Right cardiac atrium (tissue), 5 donors: Measurements from ENCODE around the gene MINDY1. TPM values are rescaled to one million over a fixed set of nuclear protein-coding genes. Genes with fewer than 3 reads are reported as not detected.

Experiments used
- ATAC-seq, 2 donors: fragments of 200-7000 bp; cut with Tn5 transposase; one replicate each; pipeline versions ENCODE4 v1.8.0 to v1.9.1; 2020; ENCODE audit warnings: moderate library complexity in 2 of 2, mild to moderate bottlenecking in 1 of 2
- DNase-seq, 3 donors: peaks; one replicate each; pipeline ENCODE4 v3.0.0-alpha.2; 2020
- H3K27ac ChIP-seq: one replicate; pipeline ENCODE4 v1.5.1; 2013; ENCODE audit warnings: mild to moderate bottlenecking, low read length, control low read depth, moderate library complexity
- H3K27me3 ChIP-seq: one replicate; pipeline ENCODE4 v1.6.1; 2013; ENCODE audit not compliant: control insufficient read depth, insufficient read depth
- H3K4me1 ChIP-seq: one replicate; pipeline ENCODE4 v1.6.1; 2013; ENCODE audit warnings: low read length; ENCODE audit not compliant: control insufficient read depth, insufficient read depth
- H3K4me3 ChIP-seq: one replicate; pipeline ENCODE4 v1.5.1; 2013; ENCODE audit warnings: low read length, control low read depth
- H3K9me3 ChIP-seq: one replicate; pipeline ENCODE4 v1.6.1; 2013; ENCODE audit warnings: low read length; ENCODE audit not compliant: control insufficient read depth
- WGBS: extraction: QIAGEN DNeasy Blood & Tissue Kit; methylation state at CpG from one replicate; pipeline ENCODE4 v1.1.7; 2013; 5-methylcytosine and 5-hydroxymethylcytosine counted together
- intact Hi-C, 4 donors: fragments of 100-400 bp; cut with DNase I; formaldehyde crosslinking; loops; one replicate each; pipeline versions ENCODE4 v1.11.0 to v1.14.0; 2022 to 2023
- polyA plus RNA-seq: library from polyadenylated mRNA; stranded (reverse); fragments of 200-250 nt; gene quantifications from one replicate; pipeline ENCODE4 v1.2.3, GENCODE V29; 2013
- total RNA-seq, 4 donors: library from RNA; stranded (reverse); fragmentation: NEBNext Ultra II Directional; extraction: Animal tissue kit (Norgen Biotek cat#: 25700); gene quantifications; one replicate each; pipeline ENCODE4 v1.2.1, GENCODE V29; 2021
- donor health status: healthy with polysubstance abuse.
- donor health status: DM: no; HTN: yes; CAD: no.
- donor health status: DM: no; HTN: no; CAD: no.
- donor health status: DM: no; HTN: yes; CAD: no; lungs with severe emphysema.
- donor health status: DM: yes; HTN: yes; CAD: no.

The MINDY1 gene
- total and polyA plus RNA-seq, 5 donors = 34.9 to 86.4 (median 49.1) TPM

DNA sequence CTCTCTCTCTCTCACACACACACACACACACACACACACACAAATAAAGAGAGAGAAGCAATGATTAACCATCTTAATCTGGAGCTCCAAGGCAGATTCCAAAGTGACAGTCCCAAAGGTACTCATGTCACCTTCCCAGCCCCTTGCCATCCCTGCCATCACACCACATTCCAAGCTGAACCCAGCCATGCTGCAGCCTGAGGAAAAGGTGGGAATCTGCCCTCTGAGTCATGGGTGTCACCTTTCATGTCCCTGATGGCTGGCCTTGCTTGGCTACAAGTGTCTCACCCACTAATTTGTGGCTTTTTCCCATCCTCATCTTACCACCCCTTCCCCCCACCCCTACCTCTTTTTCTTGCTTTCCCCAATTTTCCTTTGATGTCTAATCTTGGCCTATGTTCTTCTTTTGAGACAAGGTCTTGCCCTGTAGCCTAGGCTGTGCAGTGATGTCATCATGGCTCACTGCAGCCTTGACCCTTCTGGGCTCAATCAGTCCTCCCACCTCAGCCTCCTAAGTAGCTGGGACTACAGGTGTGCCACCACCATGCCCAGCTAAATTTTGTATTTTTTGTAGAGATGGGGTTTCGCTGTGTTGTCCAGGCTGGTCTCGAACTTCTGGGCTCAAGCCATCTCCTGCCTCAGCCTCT, 21.4 kb downstream of the MINDY1 start:
- ATAC-seq = no peak
- no peaks in the 10 kb centered on the region for H3K9me3 ChIP-seq
- DNase-seq = no peak
- no peaks in the 10 kb centered on the region for H3K27me3 ChIP-seq
- intact Hi-C loops = no loop called here
- H3K4me1 ChIP-seq = no peaks in the 10 kb centered on the region
- WGBS = 97% methylated on average over 2 of the region's 2 CpGs
- H3K4me3 ChIP-seq = no peak overlapping the region
- no peak overlapping the region for H3K27ac ChIP-seq

DNA sequence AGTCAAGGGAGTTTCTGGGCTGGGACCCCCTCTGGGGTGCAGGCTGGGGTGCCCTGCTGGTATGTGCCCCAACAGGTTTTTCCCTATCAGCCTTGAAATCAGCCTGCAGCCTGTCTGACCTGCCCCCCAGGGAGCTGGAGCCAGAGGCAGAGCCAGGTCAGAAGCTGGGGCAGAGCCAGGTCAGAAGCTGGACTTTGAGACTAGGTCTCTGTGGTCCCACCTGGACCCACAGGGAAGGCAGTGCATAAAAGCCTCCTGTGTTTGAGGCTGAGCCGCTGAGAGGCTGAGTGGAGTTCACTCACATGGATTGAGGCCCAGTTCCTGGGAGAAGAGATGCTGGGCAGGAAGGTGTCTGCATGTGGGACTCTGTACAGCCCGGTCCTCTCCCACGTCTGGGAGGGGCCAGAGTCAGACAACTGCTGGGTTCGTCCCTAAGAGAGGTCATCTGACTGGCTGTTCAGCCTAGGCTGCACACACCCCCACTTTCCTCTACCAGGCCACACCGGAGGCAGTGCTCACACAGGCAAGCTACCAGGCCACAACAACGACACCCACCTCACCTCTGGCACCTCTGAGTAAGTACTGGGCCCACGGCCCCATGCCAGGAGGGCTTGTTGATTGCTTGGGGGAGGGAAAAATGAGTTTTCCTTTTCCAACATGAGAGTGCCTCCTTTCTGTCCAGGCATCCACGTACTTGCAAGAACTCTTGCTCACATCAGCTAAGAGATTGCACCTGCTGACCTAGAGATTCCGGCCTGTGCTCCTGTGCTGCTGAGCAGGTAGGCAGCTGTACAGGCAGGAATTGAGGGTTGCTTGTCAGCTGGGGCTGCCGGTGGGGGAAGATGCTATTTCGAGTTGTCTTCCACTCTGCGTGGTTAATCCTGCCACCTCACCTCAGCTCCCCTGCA, 24.6 kb downstream of the MINDY1 start, which contains the start of gene ANXA9:
TSS of gene ANXA9 (plus strand) at position 488 of the 908 bp plus-strand sequence. CDS start 814 bp downstream, outside the sequence.
- H3K27me3 ChIP-seq = no peaks in the 10 kb centered on the region
- intact Hi-C loops = no loop called here
- H3K27ac ChIP-seq = no peak within 1 kb of the TSS
- no peak within 1 kb of the TSS for H3K4me3 ChIP-seq
- WGBS = 74% methylated on average over 12 of the region's 12 CpGs
- H3K9me3 ChIP-seq = no peaks in the 10 kb centered on the region
- H3K4me1 ChIP-seq = peaks cover 3% of the 10 kb centered on the region
- no peak for ATAC-seq
- no peak for DNase-seq

DNA sequence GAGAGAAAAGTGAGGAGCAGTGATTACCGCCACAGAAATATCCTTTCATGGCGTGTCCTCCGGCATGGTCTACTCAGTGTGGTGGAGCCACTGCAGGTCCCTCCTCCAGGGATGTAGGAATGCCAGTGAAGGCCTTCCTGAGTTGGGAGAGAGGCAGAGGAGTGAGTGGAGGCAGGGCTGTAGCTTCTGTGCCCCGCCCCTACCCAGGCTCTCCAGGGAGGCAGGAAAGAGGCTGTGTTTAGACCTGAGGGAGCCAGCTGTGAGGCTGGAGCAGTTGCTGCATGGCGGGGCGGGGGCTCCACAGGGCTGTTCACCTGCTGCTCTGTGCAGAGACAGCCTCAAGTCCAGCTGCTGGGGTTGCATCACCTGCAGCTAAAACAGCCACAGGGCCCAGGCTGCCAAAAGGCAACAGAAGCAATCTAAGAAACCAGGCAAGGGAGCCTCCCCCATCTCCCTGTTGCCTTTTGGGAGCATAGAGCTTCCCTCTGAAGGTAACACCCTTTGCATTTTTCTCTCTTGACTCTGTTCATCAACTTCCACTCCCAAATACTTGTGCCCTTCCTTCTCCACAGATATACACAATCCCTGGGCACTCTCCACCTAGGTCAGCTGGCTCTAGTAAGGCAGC, 25.4 kb downstream of the MINDY1 start:
- H3K9me3 ChIP-seq = no peaks in the 10 kb centered on the region
- peaks cover 3% of the 10 kb centered on the region for H3K4me1 ChIP-seq
- no peak for ATAC-seq
- DNase-seq = no peak
- H3K27ac ChIP-seq = no peak overlapping the region
- intact Hi-C loops = no loop called here
- 89% methylated on average over 6 of the region's 6 CpGs for WGBS
- no peak overlapping the region for H3K4me3 ChIP-seq
- H3K27me3 ChIP-seq = no peaks in the 10 kb centered on the region

DNA sequence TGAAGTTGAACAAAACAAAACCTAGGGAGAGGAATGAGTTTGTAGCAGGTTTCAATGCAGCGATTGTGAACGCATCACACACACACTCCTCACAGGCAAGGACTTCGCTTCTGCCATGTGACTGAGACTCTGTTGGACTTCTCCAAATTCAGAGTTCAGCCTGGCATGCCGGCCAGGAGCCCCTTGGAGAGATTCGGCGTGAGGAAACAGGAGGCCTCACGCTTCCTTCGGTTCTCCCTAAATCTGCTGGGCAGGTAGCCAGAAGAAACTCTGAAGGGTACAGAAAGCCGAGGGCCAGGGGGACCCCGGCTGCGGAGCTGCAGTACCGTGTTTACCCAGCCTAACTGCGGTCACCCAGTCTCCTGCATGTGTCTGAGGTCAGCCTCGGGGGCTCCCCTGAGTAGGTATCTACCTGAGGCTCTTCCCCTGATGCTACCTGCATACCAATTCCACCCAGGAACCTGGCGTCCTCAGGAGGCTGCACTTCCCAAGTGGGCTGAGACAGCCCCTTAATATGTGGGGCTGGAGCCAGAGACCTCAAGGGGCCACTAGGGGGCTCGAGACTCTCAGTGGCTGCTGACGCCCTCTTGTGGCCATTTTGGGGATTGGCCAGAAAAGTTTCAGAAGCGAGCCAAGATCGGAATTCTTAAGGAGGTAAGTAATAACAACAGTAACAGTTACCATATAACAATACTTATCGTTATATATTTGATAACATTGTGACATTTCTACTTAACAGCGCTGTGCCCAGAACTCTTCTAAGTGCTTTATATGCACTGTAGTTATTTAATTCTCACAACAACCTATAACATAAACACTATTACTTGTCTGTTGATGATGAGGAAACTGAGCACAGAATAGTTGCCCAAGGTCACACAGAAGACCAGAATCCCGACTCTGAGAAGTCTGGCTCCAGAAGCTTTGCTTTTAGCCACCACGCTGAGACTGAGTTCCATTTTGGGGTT, 27.3 kb downstream of the MINDY1 start:
- WGBS = 18% methylated on average over 23 of the region's 23 CpGs
- intact Hi-C loops = no loop called here

DNA sequence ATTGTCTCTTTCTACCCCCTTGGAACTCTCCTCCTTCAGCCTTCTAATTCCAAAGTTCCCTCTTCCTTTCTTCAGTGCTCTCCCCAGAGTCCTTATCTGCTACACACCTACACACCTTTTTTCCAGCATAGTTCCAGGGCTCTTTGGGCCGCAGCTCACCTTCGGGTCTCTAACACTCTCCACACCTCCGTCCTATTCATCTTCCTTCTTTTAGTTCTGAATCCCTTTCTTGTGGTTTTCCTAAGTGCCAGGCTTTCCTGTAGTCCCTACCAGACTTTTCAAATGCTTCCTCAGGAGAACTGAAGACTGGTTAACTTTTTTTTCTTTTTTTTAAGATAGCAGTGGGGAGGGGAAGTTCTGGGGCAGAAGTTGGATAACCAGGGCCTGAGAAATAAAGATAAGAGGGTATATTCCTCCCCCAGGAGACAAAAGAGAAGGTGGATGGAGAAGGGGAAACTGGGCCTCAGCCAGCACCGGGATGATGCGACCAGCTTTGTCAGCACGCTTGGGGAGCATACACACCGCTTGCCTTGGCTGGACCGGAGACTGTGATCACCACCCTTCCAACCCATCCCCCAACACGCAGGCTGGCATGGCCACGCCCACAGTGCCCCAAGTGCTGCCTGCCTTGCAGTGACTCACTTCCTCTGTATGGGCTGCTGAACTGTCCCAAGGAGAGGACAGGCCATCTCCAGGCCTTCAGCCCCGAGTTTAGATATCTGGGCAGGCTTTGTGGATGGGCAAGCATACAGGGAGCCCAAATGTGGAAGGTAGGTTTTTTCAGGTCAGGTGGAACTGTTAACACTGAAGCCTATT, 29.6 kb downstream of the MINDY1 start:
- 51% methylated on average over 11 of the region's 11 CpGs for WGBS
- H3K4me1 ChIP-seq = peaks cover 17% of the 10 kb centered on the region
- DNase-seq (peak; percentile 75 to 92 (median 89)), ATAC-seq (peak; percentile 56 to 61)
- peak overlapping the region; percentile 67 for H3K27ac ChIP-seq
- H3K4me3 ChIP-seq = no peak overlapping the region
- H3K9me3 ChIP-seq = no peaks in the 10 kb centered on the region
- intact Hi-C loops = no loop called here
- no peaks in the 10 kb centered on the region for H3K27me3 ChIP-seq

More for the DNA sequence above, 27.3 kb downstream of the MINDY1 start:
- no peak overlapping the region for H3K4me3 ChIP-seq
- H3K27me3 ChIP-seq = no peaks in the 10 kb centered on the region
- H3K4me1 ChIP-seq = peaks cover 3% of the 10 kb centered on the region
- DNase-seq (peak; percentile 87 to 94 (median 91)), ATAC-seq (peak; percentile 45 to 61)
- peak overlapping the region; percentile 15 for H3K27ac ChIP-seq
- no peaks in the 10 kb centered on the region for H3K9me3 ChIP-seq

DNA sequence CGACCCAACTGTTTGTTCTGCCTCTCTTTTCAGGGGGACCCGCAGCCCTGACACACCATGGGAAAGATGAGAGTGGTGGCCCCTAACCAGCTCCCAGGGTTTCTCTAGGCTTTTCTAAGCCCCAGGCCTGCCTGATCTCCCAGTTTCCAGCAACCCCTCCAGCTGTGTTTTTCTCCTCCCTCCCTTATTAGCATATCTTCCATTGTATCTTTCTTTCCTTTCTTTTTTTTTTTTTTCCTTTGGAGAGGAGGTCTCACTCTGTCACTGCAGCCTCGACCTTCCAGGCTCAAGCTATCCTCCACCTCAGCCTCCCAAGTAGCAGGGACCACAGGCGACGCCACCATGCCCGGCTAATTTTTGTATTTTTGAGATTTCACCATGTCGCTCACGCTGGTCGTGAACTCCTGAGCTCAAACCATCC, 30.3 kb downstream of the MINDY1 start:
- ATAC-seq (no peak), DNase-seq (no peak)
- Histone ChIP-seq H3K27ac (no peak overlapping the region), H3K27me3 (no peaks in the 10 kb centered on the region), H3K4me1 (peaks cover 20% of the 10 kb centered on the region), H3K9me3 (no peaks in the 10 kb centered on the region), H3K4me3 (no peak overlapping the region)
- WGBS = 91% methylated on average over 9 of the region's 9 CpGs
- intact Hi-C loops = no loop called here

DNA sequence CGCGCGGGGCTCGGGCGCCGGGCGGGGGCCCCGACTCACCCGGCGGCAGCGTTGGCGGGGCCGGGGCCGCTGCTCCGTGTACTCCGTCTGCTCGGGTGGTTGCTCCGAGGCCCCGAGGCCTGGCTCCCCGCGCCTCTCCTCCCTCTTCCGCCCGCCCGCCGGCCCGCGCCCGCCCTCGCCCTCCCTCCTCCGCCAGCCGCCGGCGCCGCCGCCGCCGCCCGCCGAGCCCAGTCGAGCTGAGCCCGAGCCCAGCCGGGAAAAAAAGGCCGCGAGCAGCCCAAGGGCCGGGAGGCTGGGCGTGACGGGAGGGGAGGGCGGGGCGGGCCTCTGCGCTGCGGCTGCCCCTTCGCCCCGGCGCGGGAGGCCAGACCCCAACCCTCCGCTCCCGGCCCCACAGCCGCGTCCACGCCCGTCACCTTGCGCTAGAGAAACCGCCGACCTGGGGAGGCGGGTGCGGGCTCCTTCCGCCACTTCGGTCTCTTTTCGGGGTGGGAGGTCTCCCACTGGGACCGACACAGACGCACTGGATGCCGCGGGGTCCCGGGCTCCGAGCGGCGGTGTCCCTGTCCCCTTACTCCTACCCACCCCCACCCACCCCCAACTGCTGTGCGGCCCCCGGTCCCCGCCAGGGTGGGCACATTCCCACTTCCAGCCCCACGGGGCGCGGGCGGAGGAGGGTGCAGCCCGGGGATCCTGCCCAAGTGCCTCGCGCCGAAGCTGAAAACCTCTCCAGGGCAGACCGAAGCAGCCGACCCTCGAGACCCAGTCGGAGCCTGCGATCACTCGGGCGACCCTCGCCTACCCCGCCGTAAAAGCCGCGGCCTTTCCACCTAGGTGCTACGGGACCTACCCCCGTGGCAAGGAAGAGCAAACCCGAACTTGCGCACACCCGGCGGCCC, 31.9 kb downstream of the MINDY1 start, which contains the start of gene CERS2:
TSS of gene CERS2 (minus strand) at position 256 of the 899 bp plus-strand sequence. CDS start 5,745 bp downstream, outside the sequence.
- WGBS = 5% methylated on average over 94 of the region's 106 CpGs
- intact Hi-C loops = no loop called here
- peak; percentile 85 to 95 (median 94) for DNase-seq
- Histone ChIP-seq H3K4me1 (peaks cover 27% of the 10 kb centered on the region), H3K27me3 (no peaks in the 10 kb centered on the region), H3K4me3 (peak within 1 kb of the TSS; percentile 81), H3K27ac (peak within 1 kb of the TSS; percentile 82), H3K9me3 (no peaks in the 10 kb centered on the region)
- peak; percentile 74 to 75 for ATAC-seq

DNA sequence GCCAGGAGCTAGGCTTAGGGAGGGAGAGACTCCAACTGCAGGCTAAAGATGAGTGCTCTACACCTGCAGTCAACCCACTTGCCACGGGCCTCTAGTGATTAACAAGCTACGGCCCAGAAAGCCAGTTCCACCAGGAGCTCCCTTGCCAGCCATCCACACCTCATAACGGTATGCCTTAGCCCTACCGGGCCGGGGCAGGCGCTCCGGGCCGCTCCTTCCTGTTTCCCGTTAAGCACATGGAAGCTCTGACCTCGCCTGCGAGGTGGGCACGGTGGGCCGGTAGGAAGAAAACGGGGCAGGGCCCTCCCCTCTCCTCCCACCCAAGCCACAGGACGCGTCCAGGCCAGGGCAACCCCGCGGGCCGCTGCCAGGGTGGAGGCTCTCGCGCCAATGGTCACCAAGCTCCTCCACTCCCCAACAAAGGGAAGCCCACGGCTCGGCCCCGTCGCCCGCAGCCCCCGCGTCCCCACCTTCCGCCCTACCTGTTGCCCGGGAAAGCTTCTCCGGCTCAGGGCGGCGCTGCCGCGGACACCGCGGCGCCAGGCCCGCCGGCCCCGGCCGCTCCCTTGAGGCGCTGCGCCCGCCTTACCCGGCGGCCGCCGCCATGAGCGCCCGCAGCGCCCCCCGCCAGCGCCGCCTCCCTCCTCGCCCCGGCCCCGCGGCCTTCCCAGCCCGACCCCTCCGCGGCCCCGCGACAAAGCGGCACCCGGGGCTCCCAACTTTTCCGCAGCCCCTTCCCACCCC, 32.7 kb downstream of the MINDY1 start:
- ATAC-seq = peak; percentile 8 to 10
- H3K27ac ChIP-seq = peak overlapping the region; percentile 82
- DNase-seq = peak; percentile 44 to 80 (median 74)
- H3K9me3 ChIP-seq = no peaks in the 10 kb centered on the region
- intact Hi-C loops = no loop called here
- H3K4me1 ChIP-seq = peaks cover 24% of the 10 kb centered on the region
- H3K4me3 ChIP-seq = peak overlapping the region; percentile 81
- under 1% methylated on average over 67 of the region's 67 CpGs for WGBS
- no peaks in the 10 kb centered on the region for H3K27me3 ChIP-seq
